H9 (cell line): ENCODE measurements around the gene PREX1. TPM values are rescaled to one million over a fixed set of nuclear protein-coding genes. Genes with fewer than 3 reads are reported as not detected.

Experiments
- DNase-seq: peaks from one replicate; pipeline ENCODE4 v3.0.0-alpha.2; 2017
- H2AFZ ChIP-seq: one replicate; pipeline ENCODE4 v1.6.1; 2013; ENCODE audit warnings: mild to moderate bottlenecking, low read length, control low read depth, moderate library complexity
- H2AK5ac ChIP-seq: 2 replicates; pipeline ENCODE4 v1.6.1; 2013; ENCODE audit warnings: low read length, control low read depth, mixed read lengths; ENCODE audit not compliant: insufficient read length
- H2BK120ac ChIP-seq: one replicate; pipeline ENCODE4 v1.6.1; 2013; ENCODE audit warnings: low read depth, mild to moderate bottlenecking, low read length, control low read depth, inconsistent platforms; ENCODE audit not compliant: poor library complexity, severe bottlenecking
- H2BK12ac ChIP-seq: 2 replicates; pipeline ENCODE4 v1.6.1; 2013; ENCODE audit warnings: low read length, control low read depth, mixed read lengths, low read depth; ENCODE audit not compliant: insufficient read length
- H2BK15ac ChIP-seq: 2 replicates; pipeline ENCODE4 v1.6.1; 2013; ENCODE audit warnings: low read depth, low read length, control low read depth
- H2BK20ac ChIP-seq: one replicate; pipeline ENCODE4 v1.6.1; 2013; ENCODE audit warnings: low read depth, mild to moderate bottlenecking, low read length, control low read depth, inconsistent platforms; ENCODE audit not compliant: poor library complexity, severe bottlenecking
- H2BK5ac ChIP-seq: 2 replicates; pipeline ENCODE4 v1.6.1; 2013; ENCODE audit warnings: low read length, control low read depth, mixed read lengths; ENCODE audit not compliant: insufficient read length
- H3K14ac ChIP-seq: 2 replicates; pipeline ENCODE4 v1.6.1; 2013; ENCODE audit warnings: low read length, control low read depth; ENCODE audit not compliant: insufficient read depth
- H3K18ac ChIP-seq: 2 replicates; pipeline ENCODE4 v1.6.1; 2013; ENCODE audit warnings: low read depth, mild to moderate bottlenecking, mixed read lengths, low read length, control low read depth; ENCODE audit not compliant: insufficient read length
- H3K23ac ChIP-seq: 2 replicates; pipeline ENCODE4 v1.6.1; 2013; ENCODE audit warnings: low read length, control low read depth, mixed read lengths, low read depth; ENCODE audit not compliant: insufficient read length
- H3K23me2 ChIP-seq: 2 replicates; pipeline ENCODE4 v1.6.1; 2013; ENCODE audit warnings: low read depth, mild to moderate bottlenecking, mixed read lengths, low read length, control low read depth; ENCODE audit not compliant: insufficient read length, poor library complexity, severe bottlenecking
- H3K27ac ChIP-seq: 2 replicates; pipeline ENCODE4 v1.5.1; 2013; ENCODE audit warnings: low read length, control low read depth, mixed read lengths, low read depth; ENCODE audit not compliant: insufficient read length
- H3K27me3 ChIP-seq: 2 replicates; pipeline ENCODE4 v1.6.1; 2013; ENCODE audit warnings: low read length, control low read depth, inconsistent platforms; ENCODE audit not compliant: insufficient read depth
- H3K4ac ChIP-seq: 2 replicates; pipeline ENCODE4 v1.6.1; 2013; ENCODE audit warnings: low read depth, mild to moderate bottlenecking, control low read depth, inconsistent platforms, low read length, moderate library complexity
- H3K4me1 ChIP-seq: 2 replicates; pipeline ENCODE4 v1.6.1; 2013; ENCODE audit warnings: low read length, control low read depth, inconsistent platforms; ENCODE audit not compliant: insufficient read depth
- H3K4me2 ChIP-seq: 2 replicates; pipeline ENCODE4 v1.6.1; 2013; ENCODE audit warnings: low read length, control low read depth, mixed read lengths; ENCODE audit not compliant: insufficient read length, insufficient read depth
- H3K56ac ChIP-seq: 2 replicates; pipeline ENCODE4 v1.6.1; 2013; ENCODE audit warnings: low read depth, mild to moderate bottlenecking, mixed read lengths, low read length, control low read depth; ENCODE audit not compliant: insufficient read length
- H3K79me1 ChIP-seq: 2 replicates; pipeline ENCODE4 v1.6.1; 2013; ENCODE audit warnings: low read depth, mild to moderate bottlenecking, moderate library complexity, low read length, control low read depth, inconsistent platforms; ENCODE audit not compliant: insufficient read depth, poor library complexity, severe bottlenecking
- H3K79me2 ChIP-seq: 2 replicates; pipeline ENCODE4 v1.6.1; 2013; ENCODE audit warnings: low read length, control low read depth, inconsistent platforms; ENCODE audit not compliant: insufficient read depth
- H3K9ac ChIP-seq: 2 replicates; pipeline ENCODE4 v1.6.1; 2013; ENCODE audit warnings: low read length, control low read depth, mixed read lengths; ENCODE audit not compliant: insufficient read length; ENCODE audit errors: extremely low read depth
- H3K9me3 ChIP-seq: one replicate; pipeline ENCODE4 v1.6.1; 2013; ENCODE audit warnings: low read depth, low read length, inconsistent platforms; ENCODE audit not compliant: control insufficient read depth
- H3T11ph ChIP-seq: one replicate; pipeline ENCODE4 v1.6.1; 2013; ENCODE audit warnings: mild to moderate bottlenecking, low read length, control low read depth, inconsistent platforms
- H4K20me1 ChIP-seq: one replicate; pipeline ENCODE4 v1.6.1; 2013; ENCODE audit not compliant: control insufficient read depth, insufficient read length, insufficient read depth
- H4K5ac ChIP-seq: 2 replicates; pipeline ENCODE4 v1.6.1; 2013; ENCODE audit warnings: low read depth, mild to moderate bottlenecking, mixed read lengths, low read length, control low read depth; ENCODE audit not compliant: insufficient read length
- H4K8ac ChIP-seq: replicated peaks from 2 replicates; pipeline ENCODE4 v1.6.1; 2013; ENCODE audit warnings: low read length, control low read depth, mixed read lengths, low read depth; ENCODE audit not compliant: insufficient read length
- H4K91ac ChIP-seq: 2 replicates; pipeline ENCODE4 v1.6.1; 2013; ENCODE audit warnings: low read depth, mild to moderate bottlenecking, moderate library complexity, mixed read lengths, low read length, control low read depth; ENCODE audit not compliant: insufficient read length
- H3K27ac Mint-ChIP-seq, 3 experiments: 2 replicates in 2 of 3; 3 replicates in 1 of 3; pipeline ENCODE4 v1.8.0; 2020 to 2021; ENCODE audit warnings: mixed read lengths in 3 of 3, mild to moderate bottlenecking in 1 of 3, moderate library complexity in 1 of 3
- H3K27me3 Mint-ChIP-seq: 2 replicates; pipeline ENCODE4 v1.8.0; 2021; ENCODE audit warnings: low read depth, mild to moderate bottlenecking, moderate library complexity, mixed read lengths
- H3K36me3 Mint-ChIP-seq, 3 experiments: 2 replicates in 2 of 3; 3 replicates in 1 of 3; pipeline ENCODE4 v1.8.0; 2020 to 2021; ENCODE audit warnings: low read depth in 3 of 3, mixed read lengths in 3 of 3; ENCODE audit not compliant: insufficient read depth in 1 of 3
- H3K4me1 Mint-ChIP-seq, 2 experiments: 2 replicates each; pipeline ENCODE4 v1.8.0; 2020; ENCODE audit warnings: mixed read lengths in 2 of 2
- H3K4me3 Mint-ChIP-seq, 2 experiments: 2 replicates in 1 of 2; 3 replicates in 1 of 2; pipeline ENCODE4 v1.8.0; 2020 to 2021; ENCODE audit warnings: mild to moderate bottlenecking in 2 of 2, mixed read lengths in 2 of 2, moderate library complexity in 1 of 2
- H3K9me3 Mint-ChIP-seq, 2 experiments: 2 replicates in 1 of 2; 3 replicates in 1 of 2; pipeline ENCODE4 v1.8.0; 2020; ENCODE audit warnings: mild to moderate bottlenecking in 2 of 2, mixed read lengths in 2 of 2, moderate library complexity in 1 of 2
- whole genome bisulfite sequencing: extraction: QIAGEN DNeasy Blood & Tissue Kit; methylation state at CpG from one replicate; pipeline ENCODE4 v1.1.7; 2013; ENCODE audit warnings: missing lambda C conversion rate, low lambda C conversion rate, mixed read lengths; ENCODE audit not compliant: insufficient read length; ENCODE audit errors: extremely low coverage; 5-methylcytosine and 5-hydroxymethylcytosine counted together
- total RNA-seq: library from RNA; stranded (reverse); gene quantifications from 2 replicates; pipeline ENCODE4 v1.2.1, GENCODE V29; 2021
- TF ChIP-seq, protein P1 (sequence below): fragments of 200-600 bp; sonication (generic); conservative IDR thresholded peaks from 3 replicates; pipeline ENCODE4 v1.8.0; 2021; ENCODE audit warnings: antibody characterized with exemption, mild to moderate bottlenecking

Gene PREX1
- total RNA-seq, 1 experiment from 2014 or later, result 6.6 TPM

DNA sequence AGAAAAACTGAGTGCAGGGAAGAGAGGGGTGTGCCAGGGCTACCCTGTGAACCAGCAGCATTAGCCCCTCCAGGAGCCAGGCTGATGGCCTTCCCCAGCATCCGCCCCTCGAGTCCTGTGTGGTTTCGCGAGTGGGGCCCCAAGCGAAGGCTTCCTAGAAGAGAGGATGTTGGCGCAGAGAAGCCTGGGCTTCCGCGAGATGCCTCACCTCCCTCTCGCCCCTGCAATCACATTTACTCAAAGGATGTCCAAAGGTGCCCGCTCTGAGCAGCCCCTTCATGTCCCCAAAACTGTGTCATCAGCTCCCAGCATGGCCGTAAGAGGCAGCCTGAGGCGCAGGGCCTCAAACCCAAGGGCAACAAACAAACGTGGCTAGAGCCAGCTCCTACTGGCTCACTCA lies 111.7 kb downstream of the PREX1 start:
- H3K56ac ChIP-seq, result no peak overlapping the region
- TF ChIP-seq, protein P1, sequence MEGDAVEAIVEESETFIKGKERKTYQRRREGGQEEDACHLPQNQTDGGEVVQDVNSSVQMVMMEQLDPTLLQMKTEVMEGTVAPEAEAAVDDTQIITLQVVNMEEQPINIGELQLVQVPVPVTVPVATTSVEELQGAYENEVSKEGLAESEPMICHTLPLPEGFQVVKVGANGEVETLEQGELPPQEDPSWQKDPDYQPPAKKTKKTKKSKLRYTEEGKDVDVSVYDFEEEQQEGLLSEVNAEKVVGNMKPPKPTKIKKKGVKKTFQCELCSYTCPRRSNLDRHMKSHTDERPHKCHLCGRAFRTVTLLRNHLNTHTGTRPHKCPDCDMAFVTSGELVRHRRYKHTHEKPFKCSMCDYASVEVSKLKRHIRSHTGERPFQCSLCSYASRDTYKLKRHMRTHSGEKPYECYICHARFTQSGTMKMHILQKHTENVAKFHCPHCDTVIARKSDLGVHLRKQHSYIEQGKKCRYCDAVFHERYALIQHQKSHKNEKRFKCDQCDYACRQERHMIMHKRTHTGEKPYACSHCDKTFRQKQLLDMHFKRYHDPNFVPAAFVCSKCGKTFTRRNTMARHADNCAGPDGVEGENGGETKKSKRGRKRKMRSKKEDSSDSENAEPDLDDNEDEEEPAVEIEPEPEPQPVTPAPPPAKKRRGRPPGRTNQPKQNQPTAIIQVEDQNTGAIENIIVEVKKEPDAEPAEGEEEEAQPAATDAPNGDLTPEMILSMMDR, result no peak

More for the DNA sequence above, 111.7 kb downstream of the PREX1 start:
- Histone ChIP-seq H3K18ac (no peak overlapping the region), H2AFZ (no peak overlapping the region), H3K14ac (no peak overlapping the region; the same call in 1 of the 2 replicates), H3K4ac (no peak overlapping the region), H3K23me2 (no peaks in the 10 kb centered on the region), H3K4me2 (no peak overlapping the region), H2BK20ac (no peak overlapping the region), H2BK120ac (no peak overlapping the region), H3K79me2 (no peaks in the 10 kb centered on the region), H3K23ac (no peak overlapping the region), H2AK5ac (no peak overlapping the region), H4K91ac (no peak overlapping the region), H3K79me1 (no peaks in the 10 kb centered on the region), H3K27ac (no peak overlapping the region), H4K20me1 (no peaks in the 10 kb centered on the region), H3K4me1 (no peaks in the 10 kb centered on the region), H4K8ac (no peak overlapping the region), H2BK5ac (no peak overlapping the region), H3K9ac (no peak overlapping the region), H2BK12ac (no peak overlapping the region), H3K9me3 (no peaks in the 10 kb centered on the region), H4K5ac (no peak overlapping the region), H3T11ph (no peak overlapping the region), H2BK15ac (no peak overlapping the region), H3K27me3 (no peaks in the 10 kb centered on the region)
- no CpG with 5 or more reads among the region's 13 CpGs for WGBS
- Mint-ChIP-seq H3K27me3 (peaks cover 3% of the 10 kb centered on the region; the same call in 1 of the 2 replicates), H3K36me3 (no peaks in the 10 kb centered on the region), H3K4me3 (no peak overlapping the region), H3K27ac (no peak overlapping the region; a peak in 1 of 7 replicates), H3K4me1 (0 out of 4 replicates have a peak, but pooled peaks cover 0 to 2% of the 10 kb centered on the region in 2 experiments), H3K9me3 (no peaks in the 10 kb centered on the region)
- DNase-seq, result no peak
